OCI-LY7 (cell line): ENCODE measurements around the gene RAB3C. TPM values are rescaled to one million over a fixed set of nuclear protein-coding genes. Genes with fewer than 3 reads are reported as not detected.

Experiments
- BruUV-seq: library from RNA; stranded (reverse); fragments of 400-500 nt; replicated peaks from 2 replicates; lab custom pipeline; 2021; lab: Mats Ljungman, UMichigan
- CTCF ChIA-PET: fragments of 300-600 bp; sonication (Branson Sonifier 250); formaldehyde crosslinking; loops from one replicate; lab custom pipeline; 2022; ENCODE audit warnings: antibody characterized with exemption; ENCODE audit not compliant: unreplicated experiment; lab: Charles Lee
- POLR2A ChIA-PET: fragments of 300-600 bp; sonication (Branson Sonifier 250); formaldehyde crosslinking; loops from one replicate; lab custom pipeline; 2022; ENCODE audit warnings: antibody characterized with exemption; lab: Charles Lee
- DNase-seq: peaks from one replicate; pipeline ENCODE4 v3.0.0-alpha.2; 2015; ENCODE audit warnings: low spot score
- H2AFZ ChIP-seq: fragments of 200-600 bp; sonication (generic), shearing (Covaris generic); 2 replicates; pipeline ENCODE4 v1.6.1; 2014; ENCODE audit warnings: mild to moderate bottlenecking, antibody characterized with exemption, low read length, moderate library complexity
- H3K27ac ChIP-seq: fragments of 200-600 bp; sonication (generic); 2 replicates; pipeline ENCODE4 v1.5.1; 2014; ENCODE audit warnings: mixed run types, low read depth, mild to moderate bottlenecking, moderate library complexity, low read length, inconsistent platforms; ENCODE audit not compliant: poor library complexity, severe bottlenecking
- H3K36me3 ChIP-seq: fragments of 200-600 bp; sonication (generic); 2 replicates; pipeline ENCODE4 v1.6.1; 2014; ENCODE audit warnings: mild to moderate bottlenecking, antibody characterized with exemption, low read length, moderate library complexity, mixed read lengths; ENCODE audit not compliant: insufficient read depth
- H3K4me1 ChIP-seq: fragments of 200-600 bp; sonication (generic); 2 replicates; pipeline ENCODE4 v1.5.1; 2014; ENCODE audit warnings: mild to moderate bottlenecking, low read length; ENCODE audit not compliant: insufficient read depth, poor library complexity, severe bottlenecking
- H3K4me2 ChIP-seq: fragments of 200-600 bp; sonication (generic); 2 replicates; pipeline ENCODE4 v1.6.1; 2014; ENCODE audit warnings: mild to moderate bottlenecking, low read length
- H3K4me3 ChIP-seq: fragments of 200-600 bp; sonication (generic); 2 replicates; pipeline ENCODE4 v1.5.1; 2014; ENCODE audit warnings: mild to moderate bottlenecking, low read depth, low read length; ENCODE audit not compliant: poor library complexity, severe bottlenecking
- H3K79me2 ChIP-seq: fragments of 200-600 bp; sonication (generic); 2 replicates; pipeline ENCODE4 v1.6.1; 2016; ENCODE audit warnings: low read depth, mild to moderate bottlenecking, low read length, moderate library complexity, mixed read lengths; ENCODE audit not compliant: insufficient read depth
- H3K9me2 ChIP-seq: fragments of 200-600 bp; sonication (generic); 2 replicates; pipeline ENCODE4 v1.6.1; 2016; ENCODE audit warnings: mild to moderate bottlenecking, low read length, mixed read lengths; ENCODE audit not compliant: insufficient read depth
- H3K9me3 ChIP-seq: fragments of 200-600 bp; sonication (generic); 2 replicates; pipeline ENCODE4 v1.6.1; 2014; ENCODE audit warnings: mild to moderate bottlenecking, mixed run types, low read length, mixed read lengths
- H4K20me1 ChIP-seq: fragments of 200-600 bp; sonication (generic); 2 replicates; pipeline ENCODE4 v1.6.1; 2014; ENCODE audit warnings: mild to moderate bottlenecking, antibody characterized with exemption, low read length, moderate library complexity, mixed read lengths; ENCODE audit not compliant: insufficient read depth
- EZH2phosphoT487 ChIP-seq: fragments of 200-600 bp; sonication (generic); IDR thresholded peaks from 2 replicates; pipeline ENCODE4 v1.6.1; 2018; ENCODE audit warnings: low read depth, borderline replicate concordance, mild to moderate bottlenecking, mixed run types, antibody characterized with exemption, low read length, moderate library complexity, mixed read lengths
- intact Hi-C: fragments of 100-400 bp; cut with micrococcal nuclease; formaldehyde crosslinking; loops from one replicate; pipeline ENCODE4 v1.10.0; 2022; ENCODE audit not compliant: unreplicated experiment
- total RNA-seq, 2 experiments: library from RNA; depleted of rRNA in 1 of 2; stranded (reverse); fragments of >200 nt in 1 of 2; shearing (Covaris generic) in 1 of 2; gene quantifications; 2 replicates each; pipeline ENCODE4 v1.2.3, GENCODE V29; 2014 to 2022
- TF ChIP-seq, protein P1 (sequence below): fragments of 200-600 bp; sonication (generic); conservative IDR thresholded peaks from 2 replicates; pipeline ENCODE4 v1.5.1; 2014; ENCODE audit warnings: mild to moderate bottlenecking, antibody characterized with exemption, low read length, moderate library complexity, mixed read lengths

Gene RAB3C
- total RNA-seq, 2 experiments from 2014 or later = not detected

DNA sequence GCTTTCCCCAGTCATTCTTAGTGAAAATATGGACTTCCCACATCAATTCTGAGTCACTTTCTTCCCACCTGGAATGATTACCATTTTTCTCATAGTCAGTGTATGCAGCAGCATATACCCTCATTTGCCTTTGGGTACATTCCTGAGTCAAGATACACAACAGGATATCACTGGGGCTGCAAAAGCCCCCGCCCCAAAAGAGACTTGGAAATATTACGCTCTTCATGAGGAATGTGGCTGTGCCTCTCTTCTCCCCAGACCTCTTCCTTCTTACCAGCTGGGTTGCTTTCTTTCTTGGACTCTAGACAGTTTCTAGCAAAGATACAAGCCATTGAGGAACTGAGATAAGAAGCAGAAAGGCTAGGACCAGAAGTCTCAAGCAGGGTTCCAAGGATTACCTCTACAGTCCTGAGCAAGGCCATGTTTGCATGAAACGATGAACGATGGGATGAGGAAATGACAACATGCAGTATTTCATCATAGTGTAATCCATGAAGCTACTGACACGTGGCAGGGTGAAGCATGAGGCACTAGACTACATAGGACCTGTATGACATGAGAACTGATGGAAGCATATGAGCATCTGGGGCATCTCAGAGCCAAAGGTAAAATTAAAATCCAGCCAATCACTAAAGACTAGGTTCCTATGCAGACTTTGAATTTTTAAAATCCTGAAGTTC is 218.1 kb downstream of the RAB3C start:
- Histone ChIP-seq H4K20me1 (no peaks in the 10 kb centered on the region), H3K79me2 (no peaks in the 10 kb centered on the region), H3K9me2 (no peaks in the 10 kb centered on the region), H3K36me3 (no peaks in the 10 kb centered on the region), H2AFZ (no peak overlapping the region), H3K4me3 (no peak overlapping the region), H3K4me2 (no peak overlapping the region), H3K4me1 (no peaks in the 10 kb centered on the region), H3K9me3 (no peaks in the 10 kb centered on the region), H3K27ac (no peak overlapping the region)
- ChIA-PET POLR2A (interaction anchor here (0.5 to 0.6 kb wide), 2 partner anchors 12 to 56 kb away, joined by 3 read pairs; no protein-coding TSS in a partner anchor), CTCF (no interaction called here)
- intact Hi-C loops = no loop called here
- no peak for TF ChIP-seq EZH2phosphoT487
- TF ChIP-seq, protein P1, sequence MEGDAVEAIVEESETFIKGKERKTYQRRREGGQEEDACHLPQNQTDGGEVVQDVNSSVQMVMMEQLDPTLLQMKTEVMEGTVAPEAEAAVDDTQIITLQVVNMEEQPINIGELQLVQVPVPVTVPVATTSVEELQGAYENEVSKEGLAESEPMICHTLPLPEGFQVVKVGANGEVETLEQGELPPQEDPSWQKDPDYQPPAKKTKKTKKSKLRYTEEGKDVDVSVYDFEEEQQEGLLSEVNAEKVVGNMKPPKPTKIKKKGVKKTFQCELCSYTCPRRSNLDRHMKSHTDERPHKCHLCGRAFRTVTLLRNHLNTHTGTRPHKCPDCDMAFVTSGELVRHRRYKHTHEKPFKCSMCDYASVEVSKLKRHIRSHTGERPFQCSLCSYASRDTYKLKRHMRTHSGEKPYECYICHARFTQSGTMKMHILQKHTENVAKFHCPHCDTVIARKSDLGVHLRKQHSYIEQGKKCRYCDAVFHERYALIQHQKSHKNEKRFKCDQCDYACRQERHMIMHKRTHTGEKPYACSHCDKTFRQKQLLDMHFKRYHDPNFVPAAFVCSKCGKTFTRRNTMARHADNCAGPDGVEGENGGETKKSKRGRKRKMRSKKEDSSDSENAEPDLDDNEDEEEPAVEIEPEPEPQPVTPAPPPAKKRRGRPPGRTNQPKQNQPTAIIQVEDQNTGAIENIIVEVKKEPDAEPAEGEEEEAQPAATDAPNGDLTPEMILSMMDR = no peak
- BruUV-seq = no TSS peak
- no peak for DNase-seq

DNA sequence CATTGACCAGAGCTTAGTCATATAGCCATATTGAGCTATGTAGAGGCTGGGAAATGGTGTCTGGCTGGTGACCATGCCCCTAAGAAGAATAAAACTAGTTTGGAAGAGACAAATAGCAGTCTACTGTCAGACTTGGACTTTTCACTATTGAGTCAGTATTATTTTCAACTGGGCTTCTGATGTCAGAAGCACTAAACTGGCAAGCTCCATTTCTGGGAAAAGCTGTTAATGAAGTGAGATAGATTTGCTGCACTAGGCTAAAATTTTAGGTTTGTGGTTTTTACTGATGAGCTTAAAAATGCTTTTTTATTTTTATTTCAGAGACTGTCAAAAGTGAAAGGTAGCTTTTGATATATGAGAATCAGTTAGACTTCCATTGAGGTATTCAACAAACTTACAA is 220.2 kb downstream of the RAB3C start:
- ChIA-PET POLR2A (interaction anchor here (0.6 to 0.9 kb wide), 4 partner anchors 12 to 1275 kb away, joined by 3 to 4 read pairs (median 3); no protein-coding TSS in a partner anchor), CTCF (no interaction called here)
- intact Hi-C loops = no loop called here
- no peak overlapping the region for H3K4me3 ChIP-seq
- no peaks in the 10 kb centered on the region for H3K36me3 ChIP-seq
- H3K9me3 ChIP-seq = no peaks in the 10 kb centered on the region
- H3K27ac ChIP-seq = no peak overlapping the region
- H3K9me2 ChIP-seq = no peaks in the 10 kb centered on the region
- no peak for DNase-seq
- H3K4me1 ChIP-seq = no peaks in the 10 kb centered on the region
- TF ChIP-seq, protein P1 = no peak
- TF ChIP-seq EZH2phosphoT487 = no peak
- H4K20me1 ChIP-seq = no peaks in the 10 kb centered on the region
- BruUV-seq = no TSS peak
- H3K4me2 ChIP-seq = no peak overlapping the region
- no peaks in the 10 kb centered on the region for H3K79me2 ChIP-seq
- no peak overlapping the region for H2AFZ ChIP-seq

DNA sequence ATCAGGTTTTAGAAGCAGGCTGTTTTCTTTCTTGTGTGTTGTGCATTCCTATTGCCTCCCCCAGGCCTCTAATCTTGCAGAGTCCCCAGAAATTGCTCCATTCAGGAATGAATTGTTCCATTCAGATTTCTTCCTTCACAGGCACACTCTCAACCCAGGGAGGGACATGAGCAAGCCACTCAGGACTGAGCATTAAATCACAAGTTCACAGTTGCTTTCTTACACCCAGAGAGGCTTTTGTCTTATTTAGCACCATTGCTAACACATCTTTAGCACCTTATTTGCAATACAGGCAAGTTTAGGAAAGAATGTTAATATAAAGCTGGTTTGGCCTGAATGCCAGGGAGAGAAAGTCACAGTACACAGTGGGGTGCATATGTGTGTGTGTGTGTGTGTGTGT is 221.4 kb downstream of the RAB3C start:
- H3K9me3 ChIP-seq = no peaks in the 10 kb centered on the region
- no peak for DNase-seq
- no peak overlapping the region for H3K4me2 ChIP-seq
- intact Hi-C loops = no loop called here
- no peak overlapping the region for H2AFZ ChIP-seq
- no TSS peak for BruUV-seq
- no peak overlapping the region for H3K4me3 ChIP-seq
- H3K36me3 ChIP-seq = no peaks in the 10 kb centered on the region
- no peaks in the 10 kb centered on the region for H4K20me1 ChIP-seq
- POLR2A ChIA-PET = interaction anchor here (0.6 to 0.9 kb wide), 3 partner anchors 13 to 122 kb away, joined by 3 to 6 read pairs (median 4); no protein-coding TSS in a partner anchor
- no peak for TF ChIP-seq EZH2phosphoT487
- TF ChIP-seq, protein P1 = no peak
- H3K9me2 ChIP-seq = no peaks in the 10 kb centered on the region
- CTCF ChIA-PET = no interaction called here
- no peaks in the 10 kb centered on the region for H3K79me2 ChIP-seq
- H3K4me1 ChIP-seq = no peaks in the 10 kb centered on the region
- H3K27ac ChIP-seq = no peak overlapping the region
